Endometrial microvascular endothelial cells (primary cell): Measurements from ENCODE around the gene MOB3C. TPM values are rescaled to one million over a fixed set of nuclear protein-coding genes. Genes with fewer than 3 reads are reported as not detected.

Experiments used
- total RNA-seq: library from RNA; depleted of rRNA; stranded (reverse); fragments of >200 nt; gene quantifications from one replicate; pipeline ENCODE4 v1.2.3, GENCODE V29; 2015; ENCODE audit errors: inconsistent ontology term

The MOB3C gene
- total RNA-seq, 1 donor from 2014 or later, result 3.3 TPM

Other genes with a start within 250 kb of the MOB3C start
- not detected for gene FAAH, start 222.5 kb downstream of the MOB3C start, total RNA-seq
- gene DMBX1, start 127.0 kb downstream of the MOB3C start, total RNA-seq, result not detected
- not detected for gene KNCN, start 65.2 kb downstream of the MOB3C start, total RNA-seq
- gene MKNK1, start 12.5 kb downstream of the MOB3C start, total RNA-seq, result 21.0 TPM
- gene ATPAF1, start 51.6 kb upstream of the MOB3C start, total RNA-seq, result 64.8 TPM
- gene TEX38, start 55.0 kb upstream of the MOB3C start, total RNA-seq, result not detected
- 46.5 TPM for gene EFCAB14, start 102.3 kb upstream of the MOB3C start, total RNA-seq
- gene CYP4B1, start 182.2 kb upstream of the MOB3C start, total RNA-seq, result not detected